ENCODE measurements around the gene PLXNA4.

PLXNA4 gene

GRCh38 chr7:132575982-132576720, at the start of gene PLXNA4:
TSS of gene PLXNA4 (minus strand) at chr7:132576470. CDS start at chr7:132508693, 67,777 bp downstream.
- DNase-seq (ENCODE audit: low spot score) = no peak
- TF ChIP-seq, protein P1, sequence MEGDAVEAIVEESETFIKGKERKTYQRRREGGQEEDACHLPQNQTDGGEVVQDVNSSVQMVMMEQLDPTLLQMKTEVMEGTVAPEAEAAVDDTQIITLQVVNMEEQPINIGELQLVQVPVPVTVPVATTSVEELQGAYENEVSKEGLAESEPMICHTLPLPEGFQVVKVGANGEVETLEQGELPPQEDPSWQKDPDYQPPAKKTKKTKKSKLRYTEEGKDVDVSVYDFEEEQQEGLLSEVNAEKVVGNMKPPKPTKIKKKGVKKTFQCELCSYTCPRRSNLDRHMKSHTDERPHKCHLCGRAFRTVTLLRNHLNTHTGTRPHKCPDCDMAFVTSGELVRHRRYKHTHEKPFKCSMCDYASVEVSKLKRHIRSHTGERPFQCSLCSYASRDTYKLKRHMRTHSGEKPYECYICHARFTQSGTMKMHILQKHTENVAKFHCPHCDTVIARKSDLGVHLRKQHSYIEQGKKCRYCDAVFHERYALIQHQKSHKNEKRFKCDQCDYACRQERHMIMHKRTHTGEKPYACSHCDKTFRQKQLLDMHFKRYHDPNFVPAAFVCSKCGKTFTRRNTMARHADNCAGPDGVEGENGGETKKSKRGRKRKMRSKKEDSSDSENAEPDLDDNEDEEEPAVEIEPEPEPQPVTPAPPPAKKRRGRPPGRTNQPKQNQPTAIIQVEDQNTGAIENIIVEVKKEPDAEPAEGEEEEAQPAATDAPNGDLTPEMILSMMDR (IDR thresholded peaks at IDR 0.05; ENCODE audit: extremely low read depth, missing control alignments) = no peak

GRCh38 chr7:132625651-132626050, 49.4 kb upstream of the PLXNA4 start:
- no peak for DNase-seq (ENCODE audit: low spot score)
- TF ChIP-seq, protein P1 (IDR thresholded peaks at IDR 0.05; ENCODE audit: extremely low read depth, missing control alignments) = no peak

DNA sequence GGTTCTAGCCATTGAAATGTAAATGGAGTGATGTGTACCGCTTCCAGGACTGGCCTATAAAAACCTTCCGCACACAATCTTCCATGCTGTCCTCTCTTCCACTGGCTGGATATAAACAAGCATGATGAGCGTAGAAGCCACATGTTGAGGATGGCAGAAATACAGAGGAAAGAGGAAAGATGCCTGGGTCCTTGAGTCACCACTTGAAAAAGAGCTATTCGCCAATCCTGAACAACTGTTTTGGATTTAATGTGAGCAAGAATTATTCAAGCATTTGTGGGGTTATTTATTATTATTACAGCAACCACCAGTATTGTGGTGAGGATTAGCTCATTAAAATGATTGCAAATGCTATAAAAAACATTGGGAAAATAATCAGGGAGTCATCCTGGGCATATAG, 45.8 kb upstream of the PLXNA4 start:
- no peak for DNase-seq (ENCODE audit: low spot score)
- TF ChIP-seq, protein P1 (IDR thresholded peaks at IDR 0.05; ENCODE audit: extremely low read depth, missing control alignments) = no peak

GRCh38 chr7:132619967-132620366, 43.7 kb upstream of the PLXNA4 start:
- TF ChIP-seq, protein P1 (IDR thresholded peaks at IDR 0.05; ENCODE audit: extremely low read depth, missing control alignments) = no peak

GRCh38 chr7:132618956-132619305, 42.7 kb upstream of the PLXNA4 start:
- no peak for DNase-seq (ENCODE audit: low spot score)
- TF ChIP-seq, protein P1 (IDR thresholded peaks at IDR 0.05; ENCODE audit: extremely low read depth, missing control alignments) = no peak

More at GRCh38 chr7:132619967-132620366, 43.7 kb upstream of the PLXNA4 start:
- DNase-seq (ENCODE audit: low spot score) = no peak

GRCh38 chr7:132618271-132618955, 42.1 kb upstream of the PLXNA4 start:
- TF ChIP-seq, protein P1 (IDR thresholded peaks at IDR 0.05; ENCODE audit: extremely low read depth, missing control alignments) = no peak
- DNase-seq (ENCODE audit: low spot score) = no peak

Data from GM20000 (cell line).